ENCODE data around the gene SIL1.
"Not testable (repeated sequence)": the region's sequence is repeated elsewhere in the genome, so short reads cannot be mapped to it uniquely, and the experiment has no call there.

The SIL1 gene

GRCh38 chr5:139199321-139199720 is 1.2 kb upstream of the SIL1 start:
- DNase-seq = no peak

- DNase-seq = no peak
These were observed 1.7 kb downstream of the SIL1 start for GRCh38 chr5:139196296-139196956.

- no peak for DNase-seq
These were observed 3.7 kb downstream of the SIL1 start for GRCh38 chr5:139194486-139194885.

GRCh38 chr5:139193928-139194327 is 4.2 kb downstream of the SIL1 start:
- DNase-seq = no peak

GRCh38 chr5:139192906-139193305 is 5.3 kb downstream of the SIL1 start:
- not testable (repeated sequence) for DNase-seq

GRCh38 chr5:139191954-139192353 is 6.2 kb downstream of the SIL1 start:
- not testable (repeated sequence) for DNase-seq

- DNase-seq = no peak
These were observed 8.0 kb downstream of the SIL1 start for GRCh38 chr5:139190125-139190524.

DNA sequence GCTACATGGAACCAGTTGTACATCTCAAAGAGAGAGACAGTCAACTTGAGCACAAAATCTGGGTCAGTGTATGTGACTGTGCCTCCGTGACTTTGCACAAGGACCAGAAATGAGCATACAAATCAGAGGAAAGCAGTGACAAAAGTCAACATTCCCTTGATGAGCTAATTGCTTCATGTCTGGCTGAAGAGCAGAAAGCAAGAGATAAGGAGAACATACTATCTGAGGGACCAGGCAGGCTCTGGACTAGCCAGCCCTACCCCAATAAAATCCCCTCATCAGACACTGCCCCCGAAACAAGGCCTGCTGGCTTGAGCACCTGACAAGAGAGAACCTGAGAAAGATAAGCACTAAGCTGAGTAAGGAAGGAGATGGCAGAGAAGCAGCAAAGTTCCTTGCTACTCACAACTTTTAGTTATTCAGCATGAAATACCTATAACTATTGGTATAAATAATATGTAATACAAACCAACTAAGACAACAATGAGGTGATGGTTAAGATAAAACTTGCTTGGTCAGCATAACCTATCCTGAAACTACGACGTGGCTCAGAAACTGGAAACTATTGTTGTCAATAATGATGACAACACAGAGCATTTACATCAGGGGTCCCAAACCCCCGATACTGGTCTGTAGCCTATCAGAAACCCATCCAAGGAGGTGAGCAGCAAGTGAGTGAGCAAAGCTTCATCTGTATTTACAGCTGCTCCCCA is 9.5 kb downstream of the SIL1 start:
- DNase-seq = no peak

GRCh38 chr5:139186752-139187326 is 11.3 kb downstream of the SIL1 start:
- DNase-seq = no peak

GRCh38 chr5:139186261-139186660 is 11.9 kb downstream of the SIL1 start:
- no peak for DNase-seq

DNA sequence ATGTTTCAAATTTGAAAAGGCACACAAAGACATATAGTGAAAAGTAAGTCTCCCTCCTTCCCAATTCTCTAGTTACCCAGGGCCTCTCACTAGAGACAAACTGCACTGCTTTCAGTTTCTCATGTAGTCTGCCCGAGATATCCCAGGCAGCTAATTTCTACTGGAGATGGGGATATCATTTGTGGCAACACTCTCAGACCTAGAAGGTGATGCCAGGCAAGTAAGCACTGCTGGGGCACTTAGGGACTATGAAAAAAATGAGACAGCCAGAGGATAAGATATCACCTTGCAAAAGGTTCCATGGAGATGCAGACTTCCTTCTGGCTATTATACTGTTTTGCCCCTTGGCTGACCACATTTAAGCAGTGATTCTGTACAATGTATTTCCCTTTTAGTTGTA is 12.6 kb downstream of the SIL1 start:
- DNase-seq = no peak

DNA sequence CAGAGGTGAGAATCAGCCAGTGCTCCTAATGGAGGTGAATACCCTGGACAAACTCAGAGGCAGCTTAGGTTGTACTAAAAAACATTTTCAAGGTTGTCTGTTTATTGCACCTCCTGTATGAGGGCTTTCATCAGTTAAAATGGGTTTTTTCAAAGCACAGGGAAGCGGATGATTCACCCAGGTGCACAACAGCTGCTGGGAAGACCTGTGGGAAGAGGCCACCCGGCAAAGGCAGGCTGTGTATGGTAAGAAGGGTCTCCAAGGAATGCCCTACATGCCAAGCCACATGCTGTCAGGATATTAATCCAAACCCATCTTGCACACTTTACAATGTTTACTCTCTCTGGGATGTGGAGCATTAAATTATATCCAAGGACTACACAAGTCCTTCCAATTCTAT is 14.7 kb downstream of the SIL1 start:
- DNase-seq = no peak

DNA sequence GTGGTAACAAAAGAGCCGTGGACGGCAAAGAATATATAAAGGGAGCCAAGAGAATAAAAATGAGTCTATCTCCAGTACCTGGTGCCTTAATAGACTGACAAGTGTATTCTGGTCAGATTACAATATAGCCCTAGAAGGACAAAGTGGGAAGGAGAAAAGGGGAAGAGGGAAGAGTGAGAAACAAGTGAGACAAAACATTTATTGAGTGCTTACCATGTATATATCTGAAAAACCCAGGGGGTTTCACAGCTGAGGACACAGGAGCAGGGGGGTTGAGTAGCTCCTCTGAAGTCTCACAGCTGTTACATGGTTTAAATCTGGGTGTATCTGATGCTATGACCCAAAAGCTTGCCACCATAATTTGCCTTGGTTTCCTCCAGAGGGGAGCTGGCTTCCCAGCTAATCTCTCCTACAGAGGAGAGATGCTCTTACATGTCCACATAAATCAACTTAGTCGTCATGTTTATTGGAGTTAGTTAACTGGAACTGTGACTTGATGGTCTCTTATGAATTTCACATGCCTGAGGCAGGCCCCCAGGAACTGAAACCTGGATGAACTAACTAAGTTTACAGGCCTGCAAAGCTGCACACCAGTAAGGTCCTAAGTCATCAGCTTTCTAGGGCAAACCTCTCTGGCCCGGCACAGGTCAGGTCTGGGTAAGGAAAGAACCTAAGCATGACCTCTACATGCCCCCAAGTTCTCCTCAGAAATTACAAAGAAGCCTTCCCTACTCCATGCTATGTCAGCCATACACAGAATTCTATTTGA is 15.5 kb downstream of the SIL1 start:
- no peak for DNase-seq

DNA sequence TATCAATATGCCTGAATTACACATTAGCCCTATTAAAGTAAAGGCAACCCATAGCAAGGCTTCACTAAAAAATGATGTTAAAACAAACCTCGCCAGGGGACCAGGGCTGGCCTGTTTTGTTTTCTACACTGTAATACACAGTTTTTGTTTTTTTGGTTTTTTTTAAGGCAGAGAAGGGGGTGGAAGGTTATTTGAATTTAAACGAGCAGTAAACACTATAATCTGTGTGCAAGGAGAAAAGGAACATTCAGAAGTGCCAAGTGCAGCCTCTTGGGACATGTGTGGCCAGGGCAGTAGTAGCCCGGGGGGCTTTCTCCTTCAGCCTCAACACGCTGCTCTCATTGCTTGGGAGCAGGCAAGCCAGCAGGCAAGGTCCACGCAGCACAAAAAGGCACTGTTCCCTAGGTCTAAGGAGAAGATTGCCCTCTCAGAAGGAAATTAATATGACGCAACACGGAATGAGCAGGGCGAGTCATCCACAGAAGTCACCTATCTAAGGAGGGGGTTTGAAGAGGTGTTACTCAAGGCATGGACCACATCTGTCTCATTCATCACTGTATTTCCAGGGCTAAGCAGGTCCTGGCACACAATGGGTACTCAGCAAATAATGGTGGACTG is 16.2 kb downstream of the SIL1 start:
- no peak for DNase-seq

- DNase-seq = no peak
These were observed 16.8 kb downstream of the SIL1 start for GRCh38 chr5:139181322-139181730.

GRCh38 chr5:139180850-139181249 is 17.3 kb downstream of the SIL1 start:
- DNase-seq = no peak

DNA sequence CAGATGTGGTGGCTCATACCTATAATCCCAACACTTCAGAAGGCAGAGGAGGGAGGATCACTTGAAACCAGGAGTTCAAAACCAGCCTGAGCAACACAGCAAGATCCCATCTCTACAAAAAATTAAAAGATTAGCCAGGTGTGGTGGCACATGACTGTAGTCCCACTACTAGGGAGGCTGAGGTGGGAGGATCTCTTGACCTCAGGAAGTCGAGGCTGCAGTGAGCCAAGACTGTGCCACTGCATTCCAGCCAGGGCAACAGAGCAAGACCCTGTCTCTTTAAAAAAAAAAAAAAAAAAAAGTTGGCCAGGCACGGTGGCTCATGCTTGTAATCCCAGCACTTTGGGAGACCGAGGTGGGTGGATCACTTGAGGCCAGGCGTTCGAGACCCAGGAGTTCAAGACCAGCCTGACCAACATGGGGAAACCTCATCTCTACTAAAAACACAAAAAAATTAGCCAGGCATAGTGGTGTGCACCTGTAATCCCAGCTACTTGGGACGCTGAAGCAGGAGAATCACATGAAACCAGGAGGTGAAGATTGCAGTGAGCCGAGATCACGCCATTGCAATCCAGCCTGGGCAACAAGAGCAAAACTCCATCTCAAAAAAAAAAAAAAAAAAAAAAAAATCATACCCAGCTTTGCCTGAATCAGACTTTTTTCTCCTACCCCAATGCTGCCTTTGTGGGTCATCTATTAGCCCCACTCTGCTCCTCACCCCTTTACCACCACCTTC is 18.2 kb downstream of the SIL1 start:
- DNase-seq = not testable (repeated sequence)

DNA sequence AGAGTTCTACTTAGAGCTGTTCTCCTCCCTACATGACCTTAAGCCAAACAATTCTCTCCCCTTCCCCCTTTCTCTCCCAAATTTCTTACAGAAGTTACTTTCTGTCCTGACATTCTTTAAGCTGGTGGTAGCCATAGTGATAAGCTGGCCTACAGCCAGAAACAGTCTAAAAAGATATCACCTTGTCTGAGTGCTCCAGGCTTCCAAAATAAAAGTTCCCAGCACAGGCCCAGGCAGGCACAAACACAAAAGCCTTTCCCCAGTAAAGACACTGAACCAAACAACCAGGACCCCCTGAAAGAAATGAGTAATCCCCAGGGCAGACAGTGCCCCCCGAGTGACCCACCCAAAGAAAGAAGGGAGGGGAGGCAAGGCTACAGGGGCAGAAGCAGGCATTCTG is 19.2 kb downstream of the SIL1 start:
- no peak for DNase-seq

GRCh38 chr5:139178589-139178917 is 19.6 kb downstream of the SIL1 start:
- DNase-seq = no peak

GRCh38 chr5:139177809-139178588 is 20.2 kb downstream of the SIL1 start:
- DNase-seq = no peak

GRCh38 chr5:139177281-139177680 is 20.9 kb downstream of the SIL1 start:
- DNase-seq = not testable (repeated sequence)

DNA sequence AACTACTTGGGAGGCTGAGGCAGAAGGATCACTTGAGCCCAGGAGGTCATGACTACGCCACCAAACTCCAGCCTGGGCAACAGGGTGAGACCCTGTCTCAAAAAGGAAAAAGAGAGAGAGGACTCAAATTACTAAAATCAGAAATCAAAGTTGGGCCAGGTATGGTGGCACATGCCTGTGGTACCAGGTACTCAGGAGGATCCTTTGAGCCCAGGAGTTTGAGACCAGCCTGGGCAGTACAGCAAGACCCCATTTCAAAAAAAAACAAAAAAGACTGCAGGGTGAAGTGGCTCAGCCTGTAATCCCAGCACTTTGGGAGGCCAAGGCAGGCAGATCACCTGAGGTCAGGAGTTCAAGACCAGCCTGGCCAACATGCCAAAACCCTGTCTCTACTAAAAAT is 23.8 kb downstream of the SIL1 start:
- not testable (repeated sequence) for DNase-seq

Data from KG1 (cell line).